Inflammatory macrophage (primary cell): Measurements from ENCODE around the gene CCHCR1.
A peak's percentile ranks its signal among the peaks of the same experiment; 100 is the strongest.
"Not testable (repeated sequence)": the region's sequence is repeated elsewhere in the genome, so short reads cannot be mapped to it uniquely, and the experiment has no call there.

ENCODE experiments used
- DNase-seq, 2 donors: peaks; one replicate each; pipeline ENCODE4 v3.0.0-alpha.2; 2020 to 2022

Gene CCHCR1

GRCh38 chr6:31183859-31184258, 26.3 kb upstream of the CCHCR1 start:
- DNase-seq, result not testable (repeated sequence)

GRCh38 chr6:31183287-31183686, 25.7 kb upstream of the CCHCR1 start:
- not testable (repeated sequence) for DNase-seq

GRCh38 chr6:31180500-31180899, 22.9 kb upstream of the CCHCR1 start:
- peak; percentile 79 to 85 for DNase-seq

GRCh38 chr6:31179896-31180295, 22.3 kb upstream of the CCHCR1 start:
- no peak for DNase-seq

GRCh38 chr6:31179042-31179386, 21.4 kb upstream of the CCHCR1 start:
- DNase-seq, result no peak

GRCh38 chr6:31178143-31179041, 20.8 kb upstream of the CCHCR1 start:
- no peak for DNase-seq

- DNase-seq, result no peak
Measured at GRCh38 chr6:31175971-31176370, 18.4 kb upstream of the CCHCR1 start.

GRCh38 chr6:31174378-31174777, 16.8 kb upstream of the CCHCR1 start:
- DNase-seq, result no peak

GRCh38 chr6:31173406-31173805, 15.8 kb upstream of the CCHCR1 start:
- no peak for DNase-seq

- no peak for DNase-seq
Measured at GRCh38 chr6:31172973-31173384, 15.4 kb upstream of the CCHCR1 start.

- DNase-seq, result no peak
Measured at GRCh38 chr6:31171931-31172905, 14.6 kb upstream of the CCHCR1 start.

GRCh38 chr6:31170987-31171671, 13.5 kb upstream of the CCHCR1 start:
- no peak for DNase-seq

GRCh38 chr6:31170600-31170881, 12.9 kb upstream of the CCHCR1 start, which contains the start of gene POU5F1:
POU5F1 (minus strand) TSS chr6:31170682; CDS start chr6:31170620, 62 bp downstream.
- DNase-seq, result no peak

- not testable (repeated sequence) for DNase-seq
Measured at GRCh38 chr6:31169858-31170599, 12.4 kb upstream of the CCHCR1 start.

- no peak for DNase-seq
Measured at GRCh38 chr6:31169123-31169857, 11.7 kb upstream of the CCHCR1 start.

- DNase-seq, result no peak
Measured at GRCh38 chr6:31168606-31169005, 11.0 kb upstream of the CCHCR1 start.

GRCh38 chr6:31165986-31166385, 8.4 kb upstream of the CCHCR1 start:
- no peak for DNase-seq

- DNase-seq, result not testable (repeated sequence)
Measured at GRCh38 chr6:31165064-31165832, 7.6 kb upstream of the CCHCR1 start.

- not testable (repeated sequence) for DNase-seq
Measured at GRCh38 chr6:31164475-31165063, 7.0 kb upstream of the CCHCR1 start.

GRCh38 chr6:31163922-31164321, 6.3 kb upstream of the CCHCR1 start:
- DNase-seq, result no peak
